Lower leg skin (tissue), 3 donors: ENCODE measurements around the gene TMEM220.

Experiments
- CTCF ChIP-seq, 3 donors: fragments of 450-650 bp; IDR thresholded peaks; one replicate each; pipeline ENCODE4 v1.5.1; 2016; ENCODE audit warnings: antibody characterized with exemption in 3 of 3, mild to moderate bottlenecking in 3 of 3, moderate library complexity in 2 of 3
- POLR2A ChIP-seq, 2 donors: fragments of 450-650 bp; IDR thresholded peaks; one replicate each; pipeline ENCODE4 v1.6.1; 2016 to 2017; ENCODE audit warnings: antibody characterized with exemption in 2 of 2, mild to moderate bottlenecking in 1 of 2, moderate library complexity in 1 of 2

- TF ChIP-seq CTCF (IDR thresholded peaks at IDR 0.05) (no peak), POLR2A (IDR thresholded peaks at IDR 0.05) (no peak)
Observed at GRCh38 chr17:10724546-10725195, 5.2 kb downstream of the TMEM220 start.
